Pancreas (tissue), 10 donors: ENCODE measurements around the gene ULK4. TPM values are rescaled to one million over a fixed set of nuclear protein-coding genes. Genes with fewer than 3 reads are reported as not detected.

Experiments used
- ATAC-seq, 4 donors: fragments of 200-7000 bp; cut with Tn5 transposase; one replicate each; pipeline versions ENCODE4 v1.8.0 to v1.9.1; 2020; ENCODE audit warnings: mild to moderate bottlenecking in 4 of 4, moderate library complexity in 4 of 4
- DNase-seq, 6 donors: peaks; one replicate each; pipeline ENCODE4 v3.0.0-alpha.2; 2020
- FAIRE-seq: peaks from 2 replicates; lab custom pipeline; 2012; peaks lifted over from hg19 to GRCh38; lab: Jason Lieb, UNC
- H3K27ac ChIP-seq, 4 donors: fragments of 200-600 bp; sonication (generic); 1 replicate in 3 of 4; 2 replicates in 1 of 4; pipeline versions ENCODE4 v1.5.0 to v1.8.0; 2020
- H3K27me3 ChIP-seq, 4 donors: fragments of 200-600 bp; one replicate each; pipeline ENCODE4 v1.8.0; 2021
- H3K36me3 ChIP-seq, 3 donors: fragments of 200-600 bp; sonication (generic) in 1 of 3; one replicate each; pipeline versions ENCODE4 v1.5.0 to v1.8.0; 2020 to 2021
- H3K4me1 ChIP-seq, 3 donors: fragments of 200-600 bp; one replicate each; pipeline ENCODE4 v1.8.0; 2021
- H3K4me3 ChIP-seq, 4 donors: fragments of 200-600 bp; sonication (generic) in 2 of 4; one replicate each; pipeline versions ENCODE4 v1.5.0 to v1.8.0; 2020 to 2021
- H3K9me3 ChIP-seq, 4 donors: fragments of 200-600 bp; one replicate each; pipeline ENCODE4 v1.8.0; 2021
- WGBS, 2 donors: extraction: QIAGEN DNeasy Blood & Tissue Kit; methylation state at CpG; one replicate each; pipeline ENCODE4 v1.1.7; 2013; 5-methylcytosine and 5-hydroxymethylcytosine counted together
- intact Hi-C, 3 donors: fragments of 100-400 bp; cut with DNase I; formaldehyde crosslinking; loops; one replicate each; pipeline versions ENCODE4 v1.11.1 to v1.14.2; 2022
- polyA plus RNA-seq, 2 donors: library from polyadenylated mRNA; stranded (reverse); fragments of 200-250 nt; gene quantifications; one replicate each; pipeline ENCODE4 v1.2.3, GENCODE V29; 2013
- total RNA-seq, 6 donors: library from RNA; stranded (reverse); fragmentation: NEBNext Ultra II Directional in 4 of 6; extraction: Animal tissue kit (Norgen Biotek cat#: 25700) in 4 of 6; gene quantifications; one replicate each; pipeline versions ENCODE4 v1.2.1 to v1.2.4, GENCODE V29; 2021 to 2023
- TF ChIP-seq, protein P1 (sequence below), 4 donors: fragments of 200-600 bp; sonication (generic) in 3 of 4; IDR thresholded peaks; one replicate each; pipeline versions ENCODE4 v1.5.0 to v1.8.0; 2021; ENCODE audit warnings: antibody characterized with exemption in 4 of 4
- donor health status: healthy with polysubstance abuse.
- donor health status: DM: no; HTN: no; CAD: no; lungs with moderate emphysema.
- donor health status: DM: no; HTN: no; CAD: no.
- donor health status: control.
- donor health status: control.
- donor health status: Bipolar disorder and iron deficiency.
- donor health status: DM: yes; HTN: yes; CAD: no.
- donor health status: DM: no; HTN: no; CAD: no.
- donor health status: DM: no; HTN: no; CAD: no.
- donor health status: DM: yes; HTN: yes; CAD: no.

ULK4 gene
- total and polyA plus RNA-seq, 8 donors: 2.3 to 8.6 (median 4.2) TPM

DNA sequence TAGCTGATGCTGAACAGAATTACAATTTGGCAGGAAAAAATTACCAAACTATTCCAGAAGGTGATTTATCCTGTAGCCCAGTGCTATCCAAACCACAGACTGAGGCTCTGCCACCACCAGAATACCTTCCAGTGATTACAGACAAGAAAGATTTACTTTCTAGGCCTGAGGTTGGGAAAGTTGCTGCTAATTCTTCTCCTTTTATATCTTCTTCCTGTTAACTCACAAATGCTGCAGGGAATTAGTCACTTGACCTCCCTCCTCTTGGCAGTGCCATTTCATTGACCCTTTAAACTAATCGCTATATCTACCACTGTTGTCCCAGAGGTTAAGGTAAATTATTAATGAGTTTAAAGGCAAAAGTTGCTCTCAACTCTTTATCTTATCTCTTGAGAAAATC is 644.2 kb downstream of the ULK4 start:
- DNase-seq (no peak), ATAC-seq (no peak), FAIRE-seq (no peak)
- Histone ChIP-seq H3K9me3 (no peaks in the 10 kb centered on the region), H3K27me3 (no peaks in the 10 kb centered on the region), H3K27ac (no peak overlapping the region), H3K4me3 (no peak overlapping the region), H3K4me1 (no peaks in the 10 kb centered on the region), H3K36me3 (no peaks in the 10 kb centered on the region)
- 54% methylated on average over 1 of the region's 1 CpG for WGBS, 2 donors
- TF ChIP-seq, protein P1, sequence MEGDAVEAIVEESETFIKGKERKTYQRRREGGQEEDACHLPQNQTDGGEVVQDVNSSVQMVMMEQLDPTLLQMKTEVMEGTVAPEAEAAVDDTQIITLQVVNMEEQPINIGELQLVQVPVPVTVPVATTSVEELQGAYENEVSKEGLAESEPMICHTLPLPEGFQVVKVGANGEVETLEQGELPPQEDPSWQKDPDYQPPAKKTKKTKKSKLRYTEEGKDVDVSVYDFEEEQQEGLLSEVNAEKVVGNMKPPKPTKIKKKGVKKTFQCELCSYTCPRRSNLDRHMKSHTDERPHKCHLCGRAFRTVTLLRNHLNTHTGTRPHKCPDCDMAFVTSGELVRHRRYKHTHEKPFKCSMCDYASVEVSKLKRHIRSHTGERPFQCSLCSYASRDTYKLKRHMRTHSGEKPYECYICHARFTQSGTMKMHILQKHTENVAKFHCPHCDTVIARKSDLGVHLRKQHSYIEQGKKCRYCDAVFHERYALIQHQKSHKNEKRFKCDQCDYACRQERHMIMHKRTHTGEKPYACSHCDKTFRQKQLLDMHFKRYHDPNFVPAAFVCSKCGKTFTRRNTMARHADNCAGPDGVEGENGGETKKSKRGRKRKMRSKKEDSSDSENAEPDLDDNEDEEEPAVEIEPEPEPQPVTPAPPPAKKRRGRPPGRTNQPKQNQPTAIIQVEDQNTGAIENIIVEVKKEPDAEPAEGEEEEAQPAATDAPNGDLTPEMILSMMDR (IDR thresholded peaks at IDR 0.05): no peak
- intact Hi-C loops: no loop called here

DNA sequence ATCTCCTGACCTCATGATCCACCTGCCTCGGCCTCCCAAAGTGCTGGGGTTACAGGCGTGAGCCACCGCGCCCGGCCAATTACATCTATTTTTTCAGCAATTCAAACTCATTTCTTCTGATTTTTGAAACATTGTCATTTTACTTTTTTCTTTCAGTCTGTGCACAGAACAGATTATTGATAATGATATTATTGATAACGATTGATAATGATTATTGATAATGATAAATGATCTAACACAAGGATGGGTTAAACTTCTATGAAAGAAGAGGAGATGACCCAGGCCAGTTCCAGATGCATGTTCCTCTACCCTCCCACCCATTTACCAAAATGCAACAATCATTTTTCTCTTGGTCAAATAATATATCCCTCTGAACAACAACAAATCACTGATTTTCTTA is 644.6 kb downstream of the ULK4 start:
- H3K9me3 ChIP-seq: no peaks in the 10 kb centered on the region
- intact Hi-C loops: no loop called here
- TF ChIP-seq, protein P1 (IDR thresholded peaks at IDR 0.05): no peak
- FAIRE-seq (no peak), DNase-seq (no peak), ATAC-seq (no peak)
- H3K4me3 ChIP-seq: no peak overlapping the region
- no peaks in the 10 kb centered on the region for H3K36me3 ChIP-seq
- no peaks in the 10 kb centered on the region for H3K4me1 ChIP-seq
- 93 to 94% methylated on average over 6 of the region's 6 CpGs for WGBS, 2 donors
- no peak overlapping the region for H3K27ac ChIP-seq
- H3K27me3 ChIP-seq: no peaks in the 10 kb centered on the region

GRCh38 chr3:41315126-41315525 is 646.8 kb downstream of the ULK4 start:
- no peak for ATAC-seq
- no peaks in the 10 kb centered on the region for H3K4me1 ChIP-seq
- TF ChIP-seq, protein P1 (IDR thresholded peaks at IDR 0.05): no peak
- H3K9me3 ChIP-seq: no peaks in the 10 kb centered on the region
- intact Hi-C loops: no loop called here
- no peak overlapping the region for H3K27ac ChIP-seq
- 94 to 98% methylated on average over 2 of the region's 2 CpGs for WGBS, 2 donors
- no peaks in the 10 kb centered on the region for H3K36me3 ChIP-seq
- no peak for DNase-seq
- H3K27me3 ChIP-seq: no peaks in the 10 kb centered on the region
- H3K4me3 ChIP-seq: no peak overlapping the region
- FAIRE-seq: no peak

DNA sequence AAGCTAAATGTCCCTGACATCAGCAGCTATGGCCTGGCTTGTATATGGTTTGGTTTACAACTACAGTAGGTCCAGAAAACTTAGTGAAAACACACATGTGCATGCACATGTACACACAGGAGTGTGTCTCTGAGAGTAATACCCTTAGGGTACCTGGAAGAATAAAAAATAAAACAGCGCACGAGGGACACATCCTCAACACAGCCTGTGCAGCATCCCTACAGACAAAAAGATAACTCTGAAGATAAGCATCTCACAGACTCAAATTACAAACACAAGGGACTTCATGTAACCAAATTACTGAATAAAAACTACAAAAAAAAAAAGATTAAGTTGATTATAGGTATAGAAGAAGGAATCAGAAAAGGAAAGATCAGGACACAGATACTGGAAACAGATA is 653.8 kb downstream of the ULK4 start:
- Histone ChIP-seq H3K4me1 (no peaks in the 10 kb centered on the region), H3K36me3 (no peaks in the 10 kb centered on the region), H3K27ac (no peak overlapping the region), H3K9me3 (no peaks in the 10 kb centered on the region), H3K27me3 (no peaks in the 10 kb centered on the region), H3K4me3 (no peak overlapping the region)
- FAIRE-seq (no peak), DNase-seq (no peak), ATAC-seq (no peak)
- intact Hi-C loops: no loop called here
- TF ChIP-seq, protein P1 (IDR thresholded peaks at IDR 0.05): no peak
- 91 to 92% methylated on average over 2 of the region's 2 CpGs for WGBS, 2 donors

DNA sequence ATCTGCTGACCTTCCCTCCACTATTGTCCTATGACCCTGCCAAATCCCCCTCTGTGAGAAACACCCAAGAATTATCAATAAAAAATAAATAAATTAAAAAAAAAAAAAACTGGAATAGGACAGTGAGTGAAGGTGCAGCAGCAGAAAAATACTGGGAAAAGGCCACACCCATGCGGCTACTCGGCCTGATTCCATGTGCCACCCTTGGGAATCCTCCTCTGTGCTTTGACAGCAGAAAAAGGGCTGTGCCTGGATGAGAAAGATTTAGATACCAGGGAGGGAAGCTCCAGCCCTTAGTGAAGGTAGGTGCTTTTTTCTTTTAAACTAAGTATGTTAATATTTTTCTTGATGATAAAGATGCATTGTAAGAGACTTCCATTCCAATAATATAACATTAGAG is 654.8 kb downstream of the ULK4 start:
- 83 to 94% methylated on average over 2 of the region's 2 CpGs for WGBS, 2 donors
- Histone ChIP-seq H3K9me3 (no peaks in the 10 kb centered on the region), H3K27ac (no peak overlapping the region), H3K27me3 (no peaks in the 10 kb centered on the region), H3K4me3 (no peak overlapping the region), H3K36me3 (no peaks in the 10 kb centered on the region), H3K4me1 (no peaks in the 10 kb centered on the region)
- no peak for ATAC-seq
- FAIRE-seq: no peak
- TF ChIP-seq, protein P1 (IDR thresholded peaks at IDR 0.05): no peak
- intact Hi-C loops: no loop called here
- DNase-seq: no peak
